SK-N-SH treated with all-trans-retinoic acid at 6 μM for 48 hours (cell line): Measurements from ENCODE around the gene MEP1A.

ENCODE experiments used
- ARNTL ChIP-seq: fragments of 450-650 bp; formaldehyde crosslinking; IDR thresholded peaks from 2 replicates; pipeline ENCODE4 v1.5.0; 2020; ENCODE audit warnings: low read depth, mild to moderate bottlenecking, moderate library complexity, borderline replicate concordance
- CSRNP3 ChIP-seq: fragments of 250-450 bp; sonication (Bioruptor Pico); IDR thresholded peaks from 2 replicates; pipeline ENCODE4 v1.5.1; 2021; ENCODE audit warnings: mild to moderate bottlenecking, moderate library complexity
- POU6F1 ChIP-seq: fragments of 250-450 bp; sonication (Bioruptor Pico); IDR thresholded peaks from 2 replicates; pipeline ENCODE4 v1.8.0; 2021; ENCODE audit warnings: low read depth, mild to moderate bottlenecking, moderate library complexity, borderline replicate concordance
- PPARA ChIP-seq: fragments of 250-450 bp; sonication (Bioruptor Pico); IDR thresholded peaks from 2 replicates; pipeline ENCODE4 v1.5.0; 2020; ENCODE audit warnings: mild to moderate bottlenecking, borderline replicate concordance
- RARB ChIP-seq: fragments of 250-450 bp; sonication (Bioruptor Pico); IDR thresholded peaks from 2 replicates; pipeline ENCODE4 v1.8.0; 2021; ENCODE audit warnings: mild to moderate bottlenecking, moderate library complexity
- TSHZ2 ChIP-seq: fragments of 250-450 bp; sonication (Bioruptor Pico); IDR thresholded peaks from 2 replicates; pipeline ENCODE4 v1.5.0; 2020; ENCODE audit warnings: mild to moderate bottlenecking, moderate library complexity
- ZFP3 ChIP-seq: fragments of 250-450 bp; sonication (Bioruptor Pico); IDR thresholded peaks from 2 replicates; pipeline ENCODE4 v1.5.0; 2020; ENCODE audit warnings: mild to moderate bottlenecking, moderate library complexity
- ZFP30 ChIP-seq: fragments of 450-650 bp; formaldehyde crosslinking; IDR thresholded peaks from 2 replicates; pipeline ENCODE4 v1.5.0; 2022; ENCODE audit warnings: mild to moderate bottlenecking, moderate library complexity
- ZNF565 ChIP-seq: fragments of 450-650 bp; formaldehyde crosslinking; conservative IDR thresholded peaks from 2 replicates; pipeline ENCODE4 v1.5.0; 2020; ENCODE audit warnings: low read depth, mild to moderate bottlenecking, moderate library complexity
- ZNF70 ChIP-seq: fragments of 450-650 bp; formaldehyde crosslinking; IDR thresholded peaks from 2 replicates; pipeline ENCODE4 v1.5.0; 2020; ENCODE audit warnings: mild to moderate bottlenecking, moderate library complexity
- TF ChIP-seq, protein P1 (sequence below): fragments of 250-450 bp; sonication (Bioruptor Pico); IDR thresholded peaks from 2 replicates; pipeline ENCODE4 v1.5.1; 2020; ENCODE audit warnings: low read depth, mild to moderate bottlenecking, moderate library complexity

DNA sequence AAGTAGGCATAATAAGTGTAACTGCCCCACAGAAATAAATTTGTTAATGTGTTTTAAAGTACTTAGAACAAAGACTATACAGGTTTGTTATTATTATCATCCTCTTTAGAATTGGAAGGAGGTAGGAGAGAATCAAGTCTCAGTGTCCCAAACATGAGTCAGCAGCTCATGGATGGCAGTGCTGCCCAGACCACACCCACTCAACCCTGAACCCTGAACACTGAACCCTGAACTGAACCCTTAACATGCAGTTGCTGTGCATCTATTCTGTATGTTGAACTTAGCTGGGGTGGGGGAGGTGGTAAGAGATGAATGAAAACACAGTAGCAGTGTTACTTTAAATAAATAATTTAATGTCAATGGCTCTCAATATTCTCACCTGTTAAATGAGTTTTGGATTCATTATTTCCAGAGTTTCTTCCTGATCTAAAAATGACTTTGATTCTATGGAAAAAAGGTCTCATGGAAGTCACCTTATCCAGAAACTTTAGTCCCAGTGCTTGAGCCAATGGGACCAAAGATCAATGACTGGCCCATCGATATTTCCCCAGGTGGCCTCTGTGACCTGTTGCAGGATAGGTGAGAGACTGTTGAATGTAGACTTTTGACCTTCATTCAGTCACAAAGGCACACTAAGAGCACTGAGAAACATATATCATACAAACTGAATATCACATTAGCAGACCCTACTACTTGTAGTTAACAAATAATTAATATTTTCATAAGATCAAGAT is 49.6 kb upstream of the MEP1A start:
- TF ChIP-seq RARB (CRISPR knock-in tag), result no peak
- no peak for TF ChIP-seq ZNF565 (CRISPR knock-in tag)
- no peak for TF ChIP-seq CSRNP3 (CRISPR knock-in tag)
- TF ChIP-seq POU6F1, result no peak
- no peak for TF ChIP-seq PPARA (CRISPR knock-in tag)
- no peak for TF ChIP-seq ZFP3 (CRISPR knock-in tag)
- TF ChIP-seq, protein P1, sequence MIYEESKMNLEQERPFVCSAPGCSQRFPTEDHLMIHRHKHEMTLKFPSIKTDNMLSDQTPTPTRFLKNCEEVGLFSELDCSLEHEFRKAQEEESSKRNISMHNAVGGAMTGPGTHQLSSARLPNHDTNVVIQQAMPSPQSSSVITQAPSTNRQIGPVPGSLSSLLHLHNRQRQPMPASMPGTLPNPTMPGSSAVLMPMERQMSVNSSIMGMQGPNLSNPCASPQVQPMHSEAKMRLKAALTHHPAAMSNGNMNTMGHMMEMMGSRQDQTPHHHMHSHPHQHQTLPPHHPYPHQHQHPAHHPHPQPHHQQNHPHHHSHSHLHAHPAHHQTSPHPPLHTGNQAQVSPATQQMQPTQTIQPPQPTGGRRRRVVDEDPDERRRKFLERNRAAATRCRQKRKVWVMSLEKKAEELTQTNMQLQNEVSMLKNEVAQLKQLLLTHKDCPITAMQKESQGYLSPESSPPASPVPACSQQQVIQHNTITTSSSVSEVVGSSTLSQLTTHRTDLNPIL (CRISPR knock-in tag), result no peak
- no peak for TF ChIP-seq ARNTL
- no peak for TF ChIP-seq TSHZ2 (CRISPR knock-in tag)
- no peak for TF ChIP-seq ZNF70 (CRISPR knock-in tag)
- TF ChIP-seq ZFP30 (CRISPR knock-in tag), result no peak
